ENCODE results near the gene LRPPRC. TPM values are rescaled to one million over a fixed set of nuclear protein-coding genes. Genes with fewer than 3 reads are reported as not detected.
A peak's percentile ranks its signal among the peaks of the same experiment; 100 is the strongest.

The LRPPRC gene
- total and polyA plus RNA-seq, 10 of the 15 experiments (the other 5 are each of a cell fraction or from before 2014, with no cell fraction given), result 34.1 to 152 (median 97.0) TPM

DNA sequence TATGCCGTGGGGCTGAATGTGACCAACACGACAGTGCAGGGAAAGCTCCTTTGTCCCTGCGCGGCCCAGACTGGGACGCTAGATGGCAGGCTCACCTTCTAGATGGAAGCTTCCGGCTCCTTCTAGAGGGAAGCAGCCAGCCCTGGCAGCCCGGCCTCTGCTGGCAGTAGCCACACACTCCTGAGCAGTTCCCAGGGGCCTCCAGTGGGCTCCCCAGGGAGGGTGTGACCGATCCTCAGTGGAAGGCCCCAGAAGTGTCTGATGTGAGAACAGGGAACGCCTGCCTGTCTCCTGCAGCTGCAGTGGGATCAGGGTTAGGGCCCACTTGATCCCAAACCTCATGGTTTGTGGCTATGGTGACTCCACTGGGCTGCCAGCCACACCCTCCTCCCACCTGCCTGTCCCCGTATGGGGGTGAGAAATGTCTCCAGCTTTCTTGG is 48.5 kb upstream of the LRPPRC start (continued):
- TF ChIP-seq, protein P1, sequence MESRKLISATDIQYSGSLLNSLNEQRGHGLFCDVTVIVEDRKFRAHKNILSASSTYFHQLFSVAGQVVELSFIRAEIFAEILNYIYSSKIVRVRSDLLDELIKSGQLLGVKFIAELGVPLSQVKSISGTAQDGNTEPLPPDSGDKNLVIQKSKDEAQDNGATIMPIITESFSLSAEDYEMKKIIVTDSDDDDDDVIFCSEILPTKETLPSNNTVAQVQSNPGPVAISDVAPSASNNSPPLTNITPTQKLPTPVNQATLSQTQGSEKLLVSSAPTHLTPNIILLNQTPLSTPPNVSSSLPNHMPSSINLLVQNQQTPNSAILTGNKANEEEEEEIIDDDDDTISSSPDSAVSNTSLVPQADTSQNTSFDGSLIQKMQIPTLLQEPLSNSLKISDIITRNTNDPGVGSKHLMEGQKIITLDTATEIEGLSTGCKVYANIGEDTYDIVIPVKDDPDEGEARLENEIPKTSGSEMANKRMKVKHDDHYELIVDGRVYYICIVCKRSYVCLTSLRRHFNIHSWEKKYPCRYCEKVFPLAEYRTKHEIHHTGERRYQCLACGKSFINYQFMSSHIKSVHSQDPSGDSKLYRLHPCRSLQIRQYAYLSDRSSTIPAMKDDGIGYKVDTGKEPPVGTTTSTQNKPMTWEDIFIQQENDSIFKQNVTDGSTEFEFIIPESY (IDR thresholded peaks at IDR 0.05), result no peak
- no peak for TF ChIP-seq CBX5 (IDR thresholded peaks at IDR 0.05; ENCODE audit: low read depth)
- peak; percentile 57; the same call in 1 of the 2 replicates for TF ChIP-seq PAX5 (IDR thresholded peaks at IDR 0.05; ENCODE audit: borderline replicate concordance, low read depth, low read length)
- no peak for TF ChIP-seq POLR2A (IDR thresholded peaks at IDR 0.05; ENCODE audit: low read depth, low read length)
- 0 out of 2 replicates have a peak, but pooled peaks have one; percentile 14 for TF ChIP-seq MTA2 (IDR thresholded peaks at IDR 0.05; ENCODE audit: low read depth)
- TF ChIP-seq, protein P2, sequence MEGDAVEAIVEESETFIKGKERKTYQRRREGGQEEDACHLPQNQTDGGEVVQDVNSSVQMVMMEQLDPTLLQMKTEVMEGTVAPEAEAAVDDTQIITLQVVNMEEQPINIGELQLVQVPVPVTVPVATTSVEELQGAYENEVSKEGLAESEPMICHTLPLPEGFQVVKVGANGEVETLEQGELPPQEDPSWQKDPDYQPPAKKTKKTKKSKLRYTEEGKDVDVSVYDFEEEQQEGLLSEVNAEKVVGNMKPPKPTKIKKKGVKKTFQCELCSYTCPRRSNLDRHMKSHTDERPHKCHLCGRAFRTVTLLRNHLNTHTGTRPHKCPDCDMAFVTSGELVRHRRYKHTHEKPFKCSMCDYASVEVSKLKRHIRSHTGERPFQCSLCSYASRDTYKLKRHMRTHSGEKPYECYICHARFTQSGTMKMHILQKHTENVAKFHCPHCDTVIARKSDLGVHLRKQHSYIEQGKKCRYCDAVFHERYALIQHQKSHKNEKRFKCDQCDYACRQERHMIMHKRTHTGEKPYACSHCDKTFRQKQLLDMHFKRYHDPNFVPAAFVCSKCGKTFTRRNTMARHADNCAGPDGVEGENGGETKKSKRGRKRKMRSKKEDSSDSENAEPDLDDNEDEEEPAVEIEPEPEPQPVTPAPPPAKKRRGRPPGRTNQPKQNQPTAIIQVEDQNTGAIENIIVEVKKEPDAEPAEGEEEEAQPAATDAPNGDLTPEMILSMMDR (IDR thresholded peaks at IDR 0.05 in 2 of 3, conservative IDR thresholded peaks at IDR 0.05 in 1 of 3; ENCODE audit: control insufficient read depth in 2 of 3, extremely low read depth in 1 of 3, insufficient read depth in 1 of 3, low read depth in 3 of 3, low read length in 3 of 3), result peak; percentile 94 to 98 (median 94); a peak in 5 of 6 replicates
- TF ChIP-seq NRF1 (conservative IDR thresholded peaks at IDR 0.05; ENCODE audit: low read depth, low read length), result no peak
- TF ChIP-seq ZNF274 (IDR thresholded peaks at IDR 0.05; ENCODE audit: insufficient read depth, insufficient read length), result no peak
- TF ChIP-seq EED (IDR thresholded peaks at IDR 0.05; ENCODE audit: low read depth), result peak; percentile 49; the same call in 1 of the 2 replicates
- no peak for TF ChIP-seq STAT3 (IDR thresholded peaks at IDR 0.05; ENCODE audit: low read depth, low read length)
- TF ChIP-seq SIN3A (IDR thresholded peaks at IDR 0.05; ENCODE audit: low read depth, low read length), result no peak
- peak; percentile 56; the same call in 1 of the 2 replicates for TF ChIP-seq YY1 (IDR thresholded peaks at IDR 0.05; ENCODE audit: low read depth, low read length)
- 0 out of 2 replicates have a peak, but pooled peaks have one; percentile 38 for TF ChIP-seq TCF12 (IDR thresholded peaks at IDR 0.05; ENCODE audit: low read depth, low read length)
- peak; percentile 79 for TF ChIP-seq IKZF1 (conservative IDR thresholded peaks at IDR 0.05)
- peak; percentile 68; the same call in 1 of the 2 replicates for TF ChIP-seq SMARCA5 (IDR thresholded peaks at IDR 0.05)
- no peak for TF ChIP-seq TAF1 (IDR thresholded peaks at IDR 0.05; ENCODE audit: borderline replicate concordance, low read depth, low read length)
- TF ChIP-seq, protein P3, sequence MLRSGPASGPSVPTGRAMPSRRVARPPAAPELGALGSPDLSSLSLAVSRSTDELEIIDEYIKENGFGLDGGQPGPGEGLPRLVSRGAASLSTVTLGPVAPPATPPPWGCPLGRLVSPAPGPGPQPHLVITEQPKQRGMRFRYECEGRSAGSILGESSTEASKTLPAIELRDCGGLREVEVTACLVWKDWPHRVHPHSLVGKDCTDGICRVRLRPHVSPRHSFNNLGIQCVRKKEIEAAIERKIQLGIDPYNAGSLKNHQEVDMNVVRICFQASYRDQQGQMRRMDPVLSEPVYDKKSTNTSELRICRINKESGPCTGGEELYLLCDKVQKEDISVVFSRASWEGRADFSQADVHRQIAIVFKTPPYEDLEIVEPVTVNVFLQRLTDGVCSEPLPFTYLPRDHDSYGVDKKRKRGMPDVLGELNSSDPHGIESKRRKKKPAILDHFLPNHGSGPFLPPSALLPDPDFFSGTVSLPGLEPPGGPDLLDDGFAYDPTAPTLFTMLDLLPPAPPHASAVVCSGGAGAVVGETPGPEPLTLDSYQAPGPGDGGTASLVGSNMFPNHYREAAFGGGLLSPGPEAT (IDR thresholded peaks at IDR 0.05; ENCODE audit: low read depth), result peak; percentile 30; the same call in 1 of the 2 replicates
- no peak for TF ChIP-seq HDGF (IDR thresholded peaks at IDR 0.05)
- no peak for TF ChIP-seq POLR2AphosphoS2 (IDR thresholded peaks at IDR 0.05; ENCODE audit: low read depth, low read length)
- TF ChIP-seq, protein P4, sequence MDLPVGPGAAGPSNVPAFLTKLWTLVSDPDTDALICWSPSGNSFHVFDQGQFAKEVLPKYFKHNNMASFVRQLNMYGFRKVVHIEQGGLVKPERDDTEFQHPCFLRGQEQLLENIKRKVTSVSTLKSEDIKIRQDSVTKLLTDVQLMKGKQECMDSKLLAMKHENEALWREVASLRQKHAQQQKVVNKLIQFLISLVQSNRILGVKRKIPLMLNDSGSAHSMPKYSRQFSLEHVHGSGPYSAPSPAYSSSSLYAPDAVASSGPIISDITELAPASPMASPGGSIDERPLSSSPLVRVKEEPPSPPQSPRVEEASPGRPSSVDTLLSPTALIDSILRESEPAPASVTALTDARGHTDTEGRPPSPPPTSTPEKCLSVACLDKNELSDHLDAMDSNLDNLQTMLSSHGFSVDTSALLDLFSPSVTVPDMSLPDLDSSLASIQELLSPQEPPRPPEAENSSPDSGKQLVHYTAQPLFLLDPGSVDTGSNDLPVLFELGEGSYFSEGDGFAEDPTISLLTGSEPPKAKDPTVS (IDR thresholded peaks at IDR 0.05; ENCODE audit: low read depth, low read length), result peak; percentile 97
- TF ChIP-seq ZNF207 (IDR thresholded peaks at IDR 0.05; ENCODE audit: borderline replicate concordance), result 0 out of 2 replicates have a peak, but pooled peaks have one; percentile 56
- TF ChIP-seq, protein P5, sequence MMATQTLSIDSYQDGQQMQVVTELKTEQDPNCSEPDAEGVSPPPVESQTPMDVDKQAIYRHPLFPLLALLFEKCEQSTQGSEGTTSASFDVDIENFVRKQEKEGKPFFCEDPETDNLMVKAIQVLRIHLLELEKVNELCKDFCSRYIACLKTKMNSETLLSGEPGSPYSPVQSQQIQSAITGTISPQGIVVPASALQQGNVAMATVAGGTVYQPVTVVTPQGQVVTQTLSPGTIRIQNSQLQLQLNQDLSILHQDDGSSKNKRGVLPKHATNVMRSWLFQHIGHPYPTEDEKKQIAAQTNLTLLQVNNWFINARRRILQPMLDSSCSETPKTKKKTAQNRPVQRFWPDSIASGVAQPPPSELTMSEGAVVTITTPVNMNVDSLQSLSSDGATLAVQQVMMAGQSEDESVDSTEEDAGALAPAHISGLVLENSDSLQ (IDR thresholded peaks at IDR 0.05), result no peak
- TF ChIP-seq IKZF2 (IDR thresholded peaks at IDR 0.05), result peak; percentile 40 to 47; a peak in 2 of 4 replicates
- TF ChIP-seq DPF2 (IDR thresholded peaks at IDR 0.05), result peak; percentile 61
